NCI-H524 (cell line): ENCODE data around the gene ARHGAP6.
"Not testable (repeated sequence)": the region's sequence is repeated elsewhere in the genome, so short reads cannot be mapped to it uniquely, and the experiment has no call there.

Source experiments
- DNase-seq, 2 experiments: peaks; one replicate each; lab custom pipeline; 2025; lab: John Stamatoyannopoulos, UW

The ARHGAP6 gene

DNA sequence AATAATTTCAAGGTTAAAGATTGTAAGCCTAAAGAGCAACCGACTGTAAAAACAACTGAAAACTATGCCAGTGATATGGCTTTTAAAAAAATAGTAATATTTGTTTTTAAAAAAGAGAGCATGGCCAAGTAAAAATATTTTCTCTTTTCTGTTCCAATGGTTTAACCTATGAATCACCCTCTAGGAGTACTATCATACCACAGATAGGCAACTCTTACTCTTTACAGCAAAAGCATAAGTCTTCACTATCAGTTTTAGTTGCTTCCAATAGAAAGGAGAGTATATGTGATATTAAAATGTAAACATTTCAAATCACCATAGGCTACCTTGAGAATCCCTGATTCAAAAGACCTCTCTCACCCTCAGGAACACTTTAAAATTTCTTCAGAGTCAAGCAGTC, 269.9 kb downstream of the ARHGAP6 start:
- DNase-seq, result no peak

DNA sequence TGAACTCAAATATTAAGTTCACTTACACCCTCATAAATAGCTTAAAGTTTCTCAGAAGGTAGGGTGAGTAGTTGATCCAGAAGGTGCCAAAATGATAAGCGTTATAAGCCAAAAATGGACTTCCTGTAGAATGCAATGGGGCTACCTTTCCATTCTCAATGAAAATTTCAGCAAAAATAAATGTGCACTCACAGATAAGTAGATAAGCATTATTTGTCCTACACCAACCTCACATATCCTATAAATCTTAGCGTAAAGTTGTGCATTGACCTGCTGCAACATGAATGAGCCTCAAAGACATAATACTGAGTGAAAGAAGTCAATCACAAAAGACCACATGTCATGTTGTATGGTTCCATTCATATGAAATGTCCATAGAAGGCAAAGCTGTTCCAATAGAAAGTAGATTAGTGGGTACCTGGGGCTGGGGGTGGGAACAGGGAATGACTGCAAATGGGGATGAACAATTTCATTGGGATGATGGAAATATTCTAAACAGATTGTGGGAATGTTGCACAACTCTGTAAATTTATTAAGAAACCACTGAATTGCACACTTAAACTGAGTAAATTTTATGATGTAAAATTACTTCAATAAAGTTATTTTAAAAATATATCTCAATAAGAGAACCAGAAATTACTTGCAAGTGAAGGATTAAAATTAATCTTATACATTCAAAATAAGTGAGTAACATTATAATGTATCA, 271.6 kb downstream of the ARHGAP6 start:
- no peak for DNase-seq

DNA sequence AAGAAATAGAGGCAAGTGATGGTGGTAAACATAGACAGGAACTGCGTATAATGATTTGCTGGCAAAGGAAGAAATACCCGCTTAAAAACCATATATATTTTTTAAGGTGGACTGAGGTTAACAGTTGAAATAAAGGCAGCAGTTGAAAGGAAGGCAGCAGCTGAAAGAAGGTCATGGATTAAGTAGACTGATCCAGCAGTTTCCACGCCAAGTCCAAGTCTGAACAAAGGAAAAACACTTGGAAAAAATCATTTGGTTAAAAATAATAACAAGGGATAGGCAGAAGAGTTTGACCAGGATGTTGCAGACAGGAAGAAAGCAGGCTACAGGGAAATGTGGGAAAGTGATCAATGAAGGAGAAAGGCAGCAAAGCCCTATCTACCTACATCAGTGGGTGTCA, 278.9 kb downstream of the ARHGAP6 start:
- DNase-seq, result no peak

DNA sequence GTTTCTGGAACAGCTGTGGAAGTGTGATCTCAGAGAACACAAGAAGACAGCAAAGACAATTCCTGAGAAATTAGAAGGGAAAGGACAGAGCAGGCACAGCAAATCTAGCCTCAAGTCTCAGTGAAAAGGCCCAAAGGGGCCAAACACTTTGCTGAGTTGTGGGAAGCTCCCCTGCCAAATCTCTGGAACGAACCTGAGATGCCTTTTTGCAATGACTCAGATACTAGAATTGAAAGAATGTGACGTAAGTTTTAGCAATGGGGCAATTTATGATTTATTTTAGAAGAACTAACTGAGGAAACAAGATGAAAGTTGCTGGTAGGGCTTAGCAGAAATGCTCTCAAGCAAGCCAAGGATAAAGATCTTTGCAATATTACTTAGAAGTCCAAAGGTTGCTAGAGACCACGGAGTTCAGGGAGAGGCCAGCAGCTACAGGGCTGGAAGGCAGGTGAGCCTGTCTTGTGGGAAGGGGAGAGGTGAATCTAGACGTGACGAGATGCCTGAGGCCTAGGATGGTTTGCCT, 279.7 kb downstream of the ARHGAP6 start:
- DNase-seq, result no peak

DNA sequence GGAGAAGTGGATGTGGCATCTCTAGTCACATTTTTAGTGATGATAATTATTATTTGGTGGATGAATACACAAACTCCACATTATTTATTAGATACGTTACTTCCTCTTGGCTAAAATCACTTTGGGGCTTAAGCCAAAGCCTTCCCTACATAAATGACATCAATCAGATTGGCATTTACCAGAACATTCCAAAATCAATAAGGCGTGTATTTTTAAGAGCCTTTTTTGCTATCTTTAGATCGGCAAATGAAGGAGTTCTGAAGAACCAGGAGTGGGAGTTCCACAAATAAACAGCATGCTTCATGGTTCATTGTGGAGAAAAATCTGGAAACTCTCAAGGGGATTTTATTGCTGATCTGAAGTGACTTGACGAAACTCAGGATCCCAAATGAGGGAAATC, 282.8 kb downstream of the ARHGAP6 start:
- no peak for DNase-seq

DNA sequence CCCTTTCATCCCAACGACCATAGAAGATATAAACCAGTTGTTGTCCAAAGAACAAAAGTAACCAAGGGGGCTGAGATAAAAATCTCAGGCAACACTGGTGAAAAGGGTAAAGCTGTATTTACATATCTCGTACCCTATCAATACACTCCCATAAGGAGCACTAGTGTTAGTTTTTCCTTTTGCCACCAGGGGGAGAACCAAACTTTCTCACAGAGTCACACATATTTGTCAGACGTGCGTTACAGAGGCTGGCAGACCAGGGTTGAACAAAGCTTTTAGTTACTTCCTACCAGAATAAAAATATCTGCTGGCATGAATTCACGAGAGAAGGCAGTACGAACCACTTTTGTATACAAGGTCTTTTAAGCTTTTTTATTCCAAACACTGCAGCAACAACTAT, 284.3 kb downstream of the ARHGAP6 start:
- DNase-seq, result peak; percentile 8 to 68

DNA sequence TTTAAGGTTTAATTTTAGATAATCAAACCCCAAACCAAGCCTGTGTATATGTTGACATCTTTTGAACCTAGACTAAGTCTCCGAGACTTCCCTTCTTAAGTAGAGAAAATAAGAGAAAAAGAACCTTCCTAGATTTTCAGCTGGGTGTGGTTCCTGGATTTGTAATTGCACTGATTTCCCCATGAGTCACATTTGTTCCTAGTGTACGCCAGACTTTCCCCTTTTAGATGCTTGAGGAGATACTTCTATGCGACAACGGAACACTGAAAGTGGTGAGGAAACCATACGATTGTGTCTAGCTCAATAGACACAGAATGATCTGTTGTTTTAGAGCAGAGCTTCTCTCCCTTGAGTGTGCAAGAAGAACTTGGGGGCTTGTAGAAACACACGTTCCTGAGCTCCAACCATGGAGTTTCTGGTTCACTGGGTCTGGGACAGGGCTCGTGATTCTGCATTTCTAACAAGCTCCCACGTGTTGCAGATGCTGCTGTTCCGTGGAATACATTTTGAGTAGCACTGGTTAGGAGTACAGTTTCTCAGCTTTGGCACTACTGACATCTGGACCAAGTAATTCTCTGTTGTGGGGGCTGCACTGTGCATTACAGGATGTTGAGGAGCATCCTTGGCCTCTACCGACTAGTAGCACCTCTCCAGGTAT, 285.4 kb downstream of the ARHGAP6 start:
- no peak for DNase-seq

DNA sequence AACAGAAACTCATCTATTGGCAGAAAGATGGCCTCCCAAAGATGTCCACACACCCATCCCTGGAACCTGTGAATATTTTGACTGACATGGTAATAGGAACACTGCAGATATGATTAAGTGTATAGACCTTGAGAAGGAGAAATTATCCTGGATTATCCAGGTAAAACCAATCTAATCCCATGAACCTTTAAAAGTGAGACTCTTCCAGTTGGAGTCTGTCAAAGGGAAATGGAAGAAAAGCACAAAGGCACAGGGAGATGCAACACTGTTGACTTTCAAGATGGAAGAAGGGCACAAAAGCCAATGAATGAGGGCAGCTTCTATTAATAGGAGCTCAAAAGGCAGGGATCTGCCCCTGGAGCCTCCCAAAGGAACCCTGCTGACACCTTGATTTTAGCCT, 289.6 kb downstream of the ARHGAP6 start:
- no peak for DNase-seq

DNA sequence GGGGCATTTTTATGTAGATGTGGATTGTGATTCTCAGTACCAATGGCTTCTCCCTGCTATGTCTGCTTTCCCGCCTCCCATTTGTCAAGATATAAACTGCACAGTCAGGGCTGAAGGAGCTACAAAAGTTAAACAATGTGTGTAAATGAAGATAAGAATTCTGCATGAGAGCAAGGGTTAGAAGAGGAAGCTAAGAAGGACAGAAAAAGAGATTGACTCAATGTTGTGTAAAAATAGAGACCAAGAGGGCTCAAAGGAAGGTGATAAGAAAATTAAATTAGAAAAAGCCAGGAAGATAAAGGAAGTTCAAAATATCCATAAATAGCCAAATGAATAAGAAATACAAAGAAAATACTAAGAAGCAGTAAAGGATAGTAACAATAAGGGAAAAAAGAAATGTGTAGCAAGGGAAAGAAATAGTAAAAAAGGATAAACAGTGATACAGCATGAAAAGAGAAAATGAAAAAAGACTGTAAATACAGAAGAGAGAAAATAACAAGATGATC, 290.1 kb downstream of the ARHGAP6 start:
- DNase-seq, result no peak

DNA sequence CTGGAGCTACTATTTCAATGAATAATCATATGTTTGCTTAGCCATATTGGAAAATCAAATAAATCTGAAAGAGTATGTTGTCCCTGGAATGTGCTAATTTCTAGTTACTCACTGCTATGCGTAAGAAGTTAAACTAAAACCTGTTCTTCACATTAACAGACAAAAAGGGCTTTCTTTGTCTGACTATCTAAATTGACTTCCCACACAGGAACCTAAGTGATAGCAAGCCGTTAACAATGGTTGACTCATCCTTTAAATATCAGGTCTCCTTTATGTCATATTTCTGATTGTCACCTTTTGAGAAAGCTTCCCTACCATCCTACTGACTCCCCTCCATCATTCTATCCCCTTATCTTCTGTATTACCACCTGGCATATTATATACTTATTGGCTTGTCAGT, 291.1 kb downstream of the ARHGAP6 start:
- no peak for DNase-seq

DNA sequence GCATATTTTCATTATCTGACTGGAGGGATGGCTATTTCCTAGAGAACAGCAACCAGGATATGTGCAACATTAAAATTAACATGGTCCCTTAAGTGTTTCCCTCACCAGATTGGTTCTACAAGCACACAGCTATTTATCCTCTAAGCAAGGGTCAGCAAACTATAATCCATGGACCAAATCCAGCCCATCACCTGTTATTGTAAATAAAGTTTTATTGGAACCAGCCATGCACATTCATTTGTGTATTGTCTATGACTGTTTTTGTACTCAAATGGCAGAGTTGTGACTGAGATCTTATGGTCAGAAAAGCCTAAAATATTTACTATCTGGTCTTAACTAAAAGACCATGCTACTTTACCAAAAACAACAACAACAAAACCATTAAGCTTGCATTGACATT, 294.6 kb downstream of the ARHGAP6 start:
- DNase-seq, result no peak

DNA sequence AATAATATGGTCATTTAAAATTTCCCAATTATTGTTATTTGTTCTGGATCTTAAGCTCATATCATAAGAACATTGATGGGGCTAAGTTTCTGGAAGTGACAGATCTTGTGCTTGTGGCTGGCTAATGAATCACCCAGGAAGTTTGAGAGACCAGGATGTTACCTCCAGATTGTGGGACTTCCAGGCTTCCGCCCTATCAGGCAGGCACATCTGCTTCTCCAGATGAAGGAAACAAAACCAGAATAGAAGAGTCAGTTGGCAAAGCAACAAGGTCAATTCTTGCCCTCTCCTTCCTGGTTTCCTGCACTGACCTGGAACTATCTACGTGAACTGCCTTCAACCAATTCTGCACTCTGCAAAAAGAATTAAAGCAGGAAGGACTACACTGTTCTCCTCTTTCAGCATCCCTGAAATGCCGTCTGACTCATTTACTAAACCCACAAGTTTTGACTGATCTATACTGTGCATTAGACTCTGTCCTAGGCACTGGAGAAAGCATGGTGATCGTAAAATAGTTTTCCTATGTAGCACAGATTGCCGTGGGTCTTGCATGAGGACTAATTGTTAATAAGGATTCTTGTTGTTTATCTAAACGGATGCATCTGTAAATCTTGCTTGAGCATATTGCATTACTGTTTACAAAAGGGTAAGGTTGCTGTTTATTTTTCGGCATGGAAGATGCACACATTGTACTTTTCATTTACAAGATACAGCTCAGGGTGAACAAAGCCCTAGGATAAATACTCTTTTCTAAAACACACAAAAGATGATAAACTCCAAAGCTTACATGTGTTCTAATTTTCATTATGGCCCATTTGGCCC, 297.9 kb downstream of the ARHGAP6 start:
- no peak for DNase-seq

DNA sequence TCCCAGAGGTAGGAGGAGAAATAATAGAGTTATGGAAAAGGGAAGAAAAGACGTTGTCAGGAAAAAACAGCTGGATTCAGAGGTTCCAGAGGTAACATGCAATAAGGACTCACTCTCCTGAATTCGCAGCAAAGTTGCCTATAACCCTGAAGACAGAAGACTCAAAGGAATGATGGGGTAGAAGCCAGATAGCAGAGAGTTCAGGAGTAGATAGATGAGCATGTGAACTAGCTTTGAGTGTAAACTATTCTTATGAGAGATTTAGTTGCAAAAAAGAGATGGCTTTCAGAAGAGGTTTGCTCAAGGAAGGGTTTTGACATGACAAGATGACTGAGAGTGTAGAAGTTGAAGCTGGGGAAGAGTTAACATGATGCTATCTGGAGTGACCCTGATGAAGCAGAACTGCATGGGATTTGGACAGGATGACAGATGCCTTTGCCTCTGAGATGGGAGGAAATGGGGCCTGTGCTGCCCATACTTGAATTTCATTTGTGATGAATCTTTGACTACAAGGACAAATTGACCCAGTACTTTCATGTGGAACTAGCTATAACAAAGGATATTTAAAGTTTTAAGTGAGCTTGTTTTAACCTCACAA, 298.6 kb downstream of the ARHGAP6 start:
- no peak for DNase-seq

DNA sequence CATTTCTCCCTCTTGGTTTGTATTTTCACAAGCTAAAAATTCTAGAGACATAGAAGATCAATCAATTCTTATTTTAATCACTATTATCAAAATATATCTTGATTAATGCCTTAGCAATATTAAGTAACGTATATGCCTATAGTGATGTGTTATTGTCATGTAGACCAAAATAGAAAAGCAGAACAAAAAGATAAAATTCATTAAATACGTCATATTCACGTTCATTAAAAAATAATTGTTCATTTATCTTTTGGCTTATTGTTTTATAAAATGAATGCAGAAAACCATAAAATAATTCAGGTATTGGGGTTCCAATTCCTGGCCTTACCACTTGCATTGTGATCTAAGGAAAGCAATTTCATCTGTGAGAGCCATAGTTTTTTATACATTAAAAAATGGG, 300.3 kb downstream of the ARHGAP6 start:
- DNase-seq, result no peak

DNA sequence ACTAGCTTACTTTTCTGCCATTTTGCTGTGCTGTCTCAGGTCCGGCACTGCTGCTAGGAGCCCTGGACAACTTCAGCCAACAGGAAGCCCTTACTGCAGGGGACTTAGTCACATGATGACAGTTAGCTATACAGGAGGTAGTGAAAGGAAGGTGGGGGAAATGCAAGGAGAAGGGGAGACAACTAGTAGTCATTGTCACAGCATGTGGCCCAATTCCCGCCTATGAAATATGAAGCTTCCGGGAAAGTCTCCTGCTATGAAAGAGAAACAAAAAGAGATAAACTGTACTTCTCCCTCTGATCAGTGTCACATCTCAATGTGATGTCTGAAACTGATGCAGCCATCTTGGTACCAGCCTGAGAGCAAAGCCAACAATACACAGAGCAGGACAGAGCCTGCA, 300.9 kb downstream of the ARHGAP6 start:
- DNase-seq, result no peak

DNA sequence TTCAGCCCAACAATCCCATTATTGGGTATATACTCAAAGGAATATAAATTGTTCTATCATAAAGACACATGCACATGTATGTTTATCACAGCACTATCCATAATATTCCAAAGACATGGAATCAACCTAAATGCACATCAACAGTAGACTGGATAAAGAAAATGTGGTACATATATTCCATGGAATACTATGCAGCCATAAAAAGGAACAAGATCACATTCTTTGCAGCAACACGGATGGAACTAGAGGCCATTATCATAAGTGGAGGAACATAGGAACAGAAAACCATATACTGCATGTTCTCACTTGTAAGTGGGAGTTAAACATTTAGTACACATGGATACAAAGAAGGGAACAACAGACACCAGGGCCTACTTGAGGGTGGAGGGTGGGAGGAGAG, 301.9 kb downstream of the ARHGAP6 start:
- DNase-seq, result not testable (repeated sequence)

DNA sequence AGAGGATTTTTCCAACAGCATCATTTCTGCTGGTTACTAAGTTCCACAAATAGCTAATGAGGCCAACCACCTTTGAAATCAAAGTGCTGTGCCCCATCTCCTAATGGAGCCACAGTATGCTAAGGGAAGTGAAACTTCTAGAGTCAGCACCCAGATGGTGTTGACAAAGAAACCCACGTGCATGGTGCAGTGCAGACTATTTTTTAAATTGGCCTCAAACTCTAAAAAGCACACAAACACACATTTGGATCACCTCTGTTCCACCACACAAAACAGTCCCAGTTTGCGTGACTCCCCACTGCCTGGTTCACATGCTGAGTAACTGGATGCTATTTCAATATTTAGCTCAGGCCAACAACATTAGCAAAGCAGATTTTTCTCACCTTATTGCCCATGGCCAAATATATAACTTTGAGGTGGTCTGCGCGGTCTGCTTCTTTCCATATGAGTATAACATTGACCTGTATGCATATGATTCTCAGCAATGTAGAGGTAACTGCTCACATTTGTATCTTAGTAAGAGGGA, 302.6 kb downstream of the ARHGAP6 start:
- DNase-seq, result no peak

DNA sequence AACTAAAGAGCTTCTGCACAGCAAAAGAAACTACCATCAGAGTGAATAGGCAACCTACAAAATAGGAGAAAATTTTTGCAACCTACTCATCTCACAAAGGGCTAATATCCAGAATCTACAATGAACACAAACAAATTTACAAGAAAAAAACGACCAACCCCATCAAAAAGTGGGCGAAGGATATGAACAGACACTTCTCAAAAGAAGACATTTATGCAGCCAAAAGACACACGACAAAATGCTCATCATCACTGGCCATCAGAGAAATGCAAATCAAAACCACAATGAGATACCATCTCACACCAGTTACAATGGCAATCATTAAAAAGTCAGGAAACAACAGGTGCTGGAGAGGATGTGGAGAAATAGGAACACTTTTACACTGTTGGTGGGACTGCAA, 304.1 kb downstream of the ARHGAP6 start:
- not testable (repeated sequence) for DNase-seq

DNA sequence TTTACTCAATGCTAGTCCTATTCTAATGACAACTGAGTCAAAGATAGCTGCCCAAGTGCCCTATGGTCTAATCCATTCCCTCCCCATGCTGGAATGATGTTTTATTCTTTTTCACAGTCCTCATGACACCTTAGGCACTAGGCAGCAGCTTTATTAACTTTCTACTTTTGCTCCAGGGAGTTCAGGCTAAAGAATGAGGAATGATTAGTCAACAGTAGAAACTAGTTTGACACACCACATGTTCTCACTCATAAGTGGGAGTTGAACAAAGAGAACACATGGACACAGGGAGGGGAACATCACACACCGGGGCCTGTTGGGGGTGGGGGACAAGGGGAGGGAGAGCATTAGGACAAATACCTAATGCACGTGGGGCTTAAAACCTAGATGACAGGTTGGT, 309.8 kb downstream of the ARHGAP6 start:
- DNase-seq, result not testable (repeated sequence)

DNA sequence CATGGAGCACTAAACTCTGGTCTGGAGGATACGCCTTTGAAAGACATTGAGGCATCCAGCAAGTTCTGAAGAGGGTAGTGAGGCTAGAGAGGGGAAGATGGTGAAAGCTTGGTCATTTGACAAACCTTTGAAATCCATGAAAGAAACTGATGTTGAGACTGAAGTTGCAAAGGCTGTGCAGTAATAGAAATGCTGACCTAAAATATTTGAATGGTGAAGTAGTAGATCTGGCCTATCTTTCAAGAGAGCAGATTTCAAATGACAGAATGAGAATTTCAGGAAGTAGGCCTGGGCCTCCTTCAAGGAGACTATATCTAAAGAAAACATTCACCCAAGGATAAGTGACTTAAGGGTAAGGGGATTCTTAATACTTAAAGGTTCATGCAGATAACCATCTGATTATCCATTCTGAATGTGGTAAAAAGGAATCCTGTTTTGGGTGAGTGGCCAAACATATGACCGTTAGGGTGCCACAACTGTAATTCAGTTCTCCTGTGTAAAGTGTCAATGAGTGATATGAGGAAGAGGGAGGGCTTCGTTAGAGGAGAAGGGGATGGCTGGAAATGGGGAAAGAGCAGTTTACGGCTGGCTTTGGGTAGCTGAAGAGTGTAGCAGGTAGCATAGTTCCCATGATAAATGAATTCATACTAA, 310.3 kb downstream of the ARHGAP6 start:
- DNase-seq, result no peak

DNA sequence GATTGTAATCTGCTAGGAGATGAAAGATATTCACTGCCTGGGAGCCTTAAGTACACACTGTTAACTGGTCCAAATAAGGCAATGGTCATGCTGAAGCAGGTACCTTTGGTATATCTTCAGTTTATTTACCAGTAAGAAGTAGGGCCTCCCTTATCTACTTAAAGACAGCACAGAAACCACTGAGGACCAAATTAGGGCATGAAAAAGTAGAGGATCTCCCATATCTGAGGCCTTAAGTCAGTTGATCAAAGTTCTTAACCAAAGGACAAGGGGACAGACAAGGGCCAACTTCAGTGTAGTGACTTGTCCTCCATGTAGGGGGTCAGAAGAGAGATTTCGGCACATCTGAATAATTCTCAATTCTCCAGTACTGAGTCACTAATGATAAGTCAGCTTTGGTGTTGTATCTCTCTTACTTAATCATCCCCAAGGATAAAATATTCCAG, 313.4 kb downstream of the ARHGAP6 start:
- DNase-seq, result no peak
